ENCODE data around the gene METTL16.

DNA sequence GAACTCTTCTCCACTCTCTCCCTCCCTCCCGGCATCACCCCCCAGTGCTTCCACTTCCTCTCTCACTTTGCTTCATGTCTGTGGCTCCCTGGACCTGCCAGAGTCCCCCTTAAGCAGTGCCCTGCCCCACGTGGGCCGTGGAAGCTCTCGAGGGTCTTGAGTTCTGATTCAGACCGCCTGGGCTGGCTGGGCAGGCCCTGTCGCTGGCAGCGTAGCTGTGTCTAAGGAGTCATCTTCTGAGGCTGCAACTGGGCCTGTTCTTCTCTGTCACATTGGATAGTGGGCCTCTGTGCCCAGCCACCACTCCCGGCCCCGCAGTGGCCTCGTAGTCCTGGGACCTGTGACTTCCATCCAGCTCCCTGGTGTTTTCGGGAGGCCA, 141.5 kb downstream of the METTL16 start:
- TF ChIP-seq EZH2phosphoT487 (conservative IDR thresholded peaks at IDR 0.05; ENCODE audit: low read length) = no peak
- TF ChIP-seq, protein P1, sequence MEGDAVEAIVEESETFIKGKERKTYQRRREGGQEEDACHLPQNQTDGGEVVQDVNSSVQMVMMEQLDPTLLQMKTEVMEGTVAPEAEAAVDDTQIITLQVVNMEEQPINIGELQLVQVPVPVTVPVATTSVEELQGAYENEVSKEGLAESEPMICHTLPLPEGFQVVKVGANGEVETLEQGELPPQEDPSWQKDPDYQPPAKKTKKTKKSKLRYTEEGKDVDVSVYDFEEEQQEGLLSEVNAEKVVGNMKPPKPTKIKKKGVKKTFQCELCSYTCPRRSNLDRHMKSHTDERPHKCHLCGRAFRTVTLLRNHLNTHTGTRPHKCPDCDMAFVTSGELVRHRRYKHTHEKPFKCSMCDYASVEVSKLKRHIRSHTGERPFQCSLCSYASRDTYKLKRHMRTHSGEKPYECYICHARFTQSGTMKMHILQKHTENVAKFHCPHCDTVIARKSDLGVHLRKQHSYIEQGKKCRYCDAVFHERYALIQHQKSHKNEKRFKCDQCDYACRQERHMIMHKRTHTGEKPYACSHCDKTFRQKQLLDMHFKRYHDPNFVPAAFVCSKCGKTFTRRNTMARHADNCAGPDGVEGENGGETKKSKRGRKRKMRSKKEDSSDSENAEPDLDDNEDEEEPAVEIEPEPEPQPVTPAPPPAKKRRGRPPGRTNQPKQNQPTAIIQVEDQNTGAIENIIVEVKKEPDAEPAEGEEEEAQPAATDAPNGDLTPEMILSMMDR (IDR thresholded peaks at IDR 0.05; ENCODE audit: insufficient read depth, low read length, poor library complexity, severe bottlenecking) = no peak
